Measurements from ENCODE around the gene SH3BP5.

Gene SH3BP5

GRCh38 chr3:15332405-15333098 lies at the start of gene SH3BP5:
Gene SH3BP5, minus strand, starts transcription at chr3:15332586. Its CDS starts 178 bp downstream, at chr3:15332408.
- TF ChIP-seq CTCF (IDR thresholded peaks at IDR 0.05; ENCODE audit: low read depth, low read length): peak; percentile 35; the same call in 1 of the 2 replicates
- H3K4me3 ChIP-seq (ENCODE audit: low read depth, low read length): peak within 1 kb of the TSS; percentile 78

- no peak for TF ChIP-seq CTCF (IDR thresholded peaks at IDR 0.05; ENCODE audit: low read depth, low read length)
- H3K4me3 ChIP-seq (ENCODE audit: low read depth, low read length): no peak overlapping the region
These were observed 48.8 kb upstream of the SH3BP5 start for GRCh38 chr3:15380980-15381890.

- peak; percentile 77 for TF ChIP-seq CTCF (IDR thresholded peaks at IDR 0.05; ENCODE audit: low read depth, low read length)
- H3K4me3 ChIP-seq (ENCODE audit: low read depth, low read length): no peak overlapping the region
These were observed 45.8 kb upstream of the SH3BP5 start for GRCh38 chr3:15377961-15378791.

- H3K4me3 ChIP-seq (ENCODE audit: low read depth, low read length): no peak overlapping the region
- TF ChIP-seq CTCF (IDR thresholded peaks at IDR 0.05; ENCODE audit: low read depth, low read length): no peak
These were observed 43.1 kb upstream of the SH3BP5 start for GRCh38 chr3:15375461-15376000.

- no peak for TF ChIP-seq CTCF (IDR thresholded peaks at IDR 0.05; ENCODE audit: low read depth, low read length)
- no peak overlapping the region for H3K4me3 ChIP-seq (ENCODE audit: low read depth, low read length)
These were observed 40.5 kb upstream of the SH3BP5 start for GRCh38 chr3:15372918-15373317.

- H3K4me3 ChIP-seq (ENCODE audit: low read depth, low read length): no peak overlapping the region
- TF ChIP-seq CTCF (IDR thresholded peaks at IDR 0.05; ENCODE audit: low read depth, low read length): no peak
These were observed 36.3 kb upstream of the SH3BP5 start for GRCh38 chr3:15368561-15369135.
